ENCODE data around the gene GNAS-AS1. TPM values are rescaled to one million over a fixed set of nuclear protein-coding genes. Genes with fewer than 3 reads are reported as not detected.

GNAS-AS1 gene
- total RNA-seq, 4 donors from 2014 or later, result 0.42 to 1.9 (median 1.1) TPM

DNA sequence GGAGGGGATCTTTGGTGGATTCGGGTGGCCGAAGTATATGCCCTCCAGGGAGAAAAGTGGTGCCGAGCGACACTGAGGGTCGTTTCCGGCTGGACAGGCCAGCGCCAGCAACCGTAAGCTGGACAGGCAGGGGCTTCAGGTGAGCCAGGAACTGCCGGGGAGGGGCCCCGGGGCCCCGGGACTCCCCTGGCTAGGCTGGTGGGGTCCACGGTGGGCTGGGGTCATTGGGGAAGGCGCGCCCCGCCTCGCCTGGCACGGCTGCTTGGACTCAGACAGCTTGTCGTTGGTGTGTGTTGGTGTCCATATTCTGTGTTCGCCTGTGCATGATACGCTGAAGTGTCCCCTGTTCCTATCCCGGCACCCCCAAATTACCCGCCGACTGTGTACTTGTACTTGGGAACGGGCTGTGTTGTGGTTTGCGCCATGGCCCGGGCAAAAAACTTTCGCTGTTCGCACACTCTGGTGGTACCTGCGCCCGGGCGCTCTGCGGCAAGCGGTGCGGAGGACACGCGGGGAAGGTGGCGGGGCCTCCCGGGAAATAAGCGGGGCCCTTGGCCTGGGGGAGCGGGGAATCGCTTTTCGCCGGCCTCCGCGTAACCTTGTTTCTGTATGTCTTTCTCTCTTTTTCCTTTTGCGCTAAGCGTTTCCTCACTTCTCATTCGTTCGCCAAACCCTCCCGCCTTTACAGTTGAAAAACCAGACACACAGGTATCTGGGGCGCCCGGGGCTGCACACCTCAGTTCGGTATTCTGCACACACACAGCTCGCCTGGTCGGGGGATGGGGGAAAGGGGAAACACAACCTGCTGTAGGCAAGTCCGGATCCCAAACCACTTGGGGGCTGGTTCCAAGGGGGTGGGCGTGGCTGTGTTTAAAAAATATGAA is 5.0 kb upstream of the GNAS-AS1 start:
- no peak overlapping the region for H3K4me3 ChIP-seq (replicated peaks in 1 of 3)
- intact Hi-C loops (cut with DNase I), result loop anchor here (10.0 kb wide), 1 partner anchor 201 kb away; the partner anchor contains the start of gene STX16
- WGBS, 2 donors, result 48 to 64% methylated on average over 47 to 52 of the region's 57 CpGs

DNA sequence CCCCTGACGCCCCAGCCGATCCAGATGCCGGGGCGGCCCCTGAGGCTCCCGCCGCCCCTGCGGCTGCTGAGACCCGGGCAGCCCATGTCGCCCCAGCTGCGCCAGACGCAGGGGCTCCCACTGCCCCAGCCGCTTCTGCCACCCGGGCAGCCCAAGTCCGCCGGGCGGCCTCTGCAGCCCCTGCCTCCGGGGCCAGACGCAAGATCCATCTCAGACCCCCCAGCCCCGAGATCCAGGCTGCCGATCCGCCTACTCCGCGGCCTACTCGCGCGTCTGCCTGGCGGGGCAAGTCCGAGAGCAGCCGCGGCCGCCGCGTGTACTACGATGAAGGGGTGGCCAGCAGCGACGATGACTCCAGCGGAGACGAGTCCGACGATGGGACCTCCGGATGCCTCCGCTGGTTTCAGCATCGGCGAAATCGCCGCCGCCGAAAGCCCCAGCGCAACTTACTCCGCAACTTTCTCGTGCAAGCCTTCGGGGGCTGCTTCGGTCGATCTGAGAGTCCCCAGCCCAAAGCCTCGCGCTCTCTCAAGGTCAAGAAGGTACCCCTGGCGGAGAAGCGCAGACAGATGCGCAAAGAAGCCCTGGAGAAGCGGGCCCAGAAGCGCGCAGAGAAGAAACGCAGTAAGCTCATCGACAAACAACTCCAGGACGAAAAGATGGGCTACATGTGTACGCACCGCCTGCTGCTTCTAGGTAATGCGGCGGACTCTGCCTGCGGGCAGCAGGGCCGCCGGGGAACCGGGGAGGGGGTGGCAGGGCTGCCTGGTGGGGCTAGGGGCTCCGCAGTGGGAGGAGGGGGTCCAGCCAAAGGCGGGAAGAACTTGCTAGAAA is 4.2 kb upstream of the GNAS-AS1 start:
- H3K4me1 ChIP-seq, result peaks cover 6 to 25% of the 10 kb centered on the region in 2 donors
- H3K4me3 ChIP-seq (replicated peaks in 1 of 3), result no peak overlapping the region

More for the DNA sequence above, 5.0 kb upstream of the GNAS-AS1 start:
- Histone ChIP-seq H3K36me3 (no peaks in the 10 kb centered on the region), H3K4me1 (peaks cover 6 to 25% of the 10 kb centered on the region in 2 donors), H3K27ac (no peak overlapping the region), H3K27me3 (peaks cover 7% of the 10 kb centered on the region), H3K9me3 (no peaks in the 10 kb centered on the region)
- no peak for DNase-seq
- no peak for TF ChIP-seq POLR2A (IDR thresholded peaks at IDR 0.05)
- TF ChIP-seq, protein P1, sequence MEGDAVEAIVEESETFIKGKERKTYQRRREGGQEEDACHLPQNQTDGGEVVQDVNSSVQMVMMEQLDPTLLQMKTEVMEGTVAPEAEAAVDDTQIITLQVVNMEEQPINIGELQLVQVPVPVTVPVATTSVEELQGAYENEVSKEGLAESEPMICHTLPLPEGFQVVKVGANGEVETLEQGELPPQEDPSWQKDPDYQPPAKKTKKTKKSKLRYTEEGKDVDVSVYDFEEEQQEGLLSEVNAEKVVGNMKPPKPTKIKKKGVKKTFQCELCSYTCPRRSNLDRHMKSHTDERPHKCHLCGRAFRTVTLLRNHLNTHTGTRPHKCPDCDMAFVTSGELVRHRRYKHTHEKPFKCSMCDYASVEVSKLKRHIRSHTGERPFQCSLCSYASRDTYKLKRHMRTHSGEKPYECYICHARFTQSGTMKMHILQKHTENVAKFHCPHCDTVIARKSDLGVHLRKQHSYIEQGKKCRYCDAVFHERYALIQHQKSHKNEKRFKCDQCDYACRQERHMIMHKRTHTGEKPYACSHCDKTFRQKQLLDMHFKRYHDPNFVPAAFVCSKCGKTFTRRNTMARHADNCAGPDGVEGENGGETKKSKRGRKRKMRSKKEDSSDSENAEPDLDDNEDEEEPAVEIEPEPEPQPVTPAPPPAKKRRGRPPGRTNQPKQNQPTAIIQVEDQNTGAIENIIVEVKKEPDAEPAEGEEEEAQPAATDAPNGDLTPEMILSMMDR (IDR thresholded peaks at IDR 0.05), result no peak

DNA sequence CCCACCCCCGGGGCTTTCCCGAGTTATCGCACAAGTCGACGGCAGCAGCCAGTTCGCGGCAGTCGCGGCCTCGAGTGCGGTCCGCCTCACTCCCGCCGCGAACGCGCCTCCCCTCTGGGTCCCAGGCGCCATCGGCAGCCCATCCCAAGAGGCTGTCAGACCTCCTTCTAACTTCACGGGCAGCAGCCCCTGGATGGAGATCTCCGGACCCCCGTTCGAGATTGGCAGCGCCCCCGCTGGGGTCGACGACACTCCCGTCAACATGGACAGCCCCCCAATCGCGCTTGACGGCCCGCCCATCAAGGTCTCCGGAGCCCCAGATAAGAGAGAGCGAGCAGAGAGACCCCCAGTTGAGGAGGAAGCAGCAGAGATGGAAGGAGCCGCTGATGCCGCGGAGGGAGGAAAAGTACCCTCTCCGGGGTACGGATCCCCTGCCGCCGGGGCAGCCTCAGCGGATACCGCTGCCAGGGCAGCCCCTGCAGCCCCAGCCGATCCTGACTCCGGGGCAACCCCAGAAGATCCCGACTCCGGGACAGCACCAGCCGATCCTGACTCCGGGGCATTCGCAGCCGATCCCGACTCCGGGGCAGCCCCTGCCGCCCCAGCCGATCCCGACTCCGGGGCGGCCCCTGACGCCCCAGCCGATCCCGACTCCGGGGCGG is 3.4 kb upstream of the GNAS-AS1 start:
- Histone ChIP-seq H3K9me3 (no peaks in the 10 kb centered on the region), H3K27me3 (peaks cover 7% of the 10 kb centered on the region), H3K27ac (no peak overlapping the region), H3K36me3 (no peaks in the 10 kb centered on the region), H3K4me1 (peaks cover 6 to 25% of the 10 kb centered on the region in 2 donors), H3K4me3 (replicated peaks in 1 of 3) (no peak overlapping the region)
- 62 to 63% methylated on average over 23 to 28 of the region's 63 CpGs for WGBS, 2 donors
- no peak for TF ChIP-seq POLR2A (IDR thresholded peaks at IDR 0.05)
- TF ChIP-seq, protein P1 (IDR thresholded peaks at IDR 0.05), result no peak
- intact Hi-C loops (cut with DNase I), result loop anchor here (10.0 kb wide), 1 partner anchor 199 kb away; the partner anchor contains the start of gene STX16
- no peak for DNase-seq

More for the DNA sequence above, 4.2 kb upstream of the GNAS-AS1 start:
- H3K36me3 ChIP-seq, result no peaks in the 10 kb centered on the region
- no peak for TF ChIP-seq POLR2A (IDR thresholded peaks at IDR 0.05)
- TF ChIP-seq, protein P1 (IDR thresholded peaks at IDR 0.05), result no peak
- DNase-seq, result no peak
- intact Hi-C loops (cut with DNase I), result loop anchor here (10.0 kb wide), 1 partner anchor 200 kb away; the partner anchor contains the start of gene STX16
- 54 to 65% methylated on average over 35 to 47 of the region's 75 CpGs for WGBS, 2 donors
- H3K27ac ChIP-seq, result no peak overlapping the region
- no peaks in the 10 kb centered on the region for H3K9me3 ChIP-seq
- peaks cover 7% of the 10 kb centered on the region for H3K27me3 ChIP-seq

DNA sequence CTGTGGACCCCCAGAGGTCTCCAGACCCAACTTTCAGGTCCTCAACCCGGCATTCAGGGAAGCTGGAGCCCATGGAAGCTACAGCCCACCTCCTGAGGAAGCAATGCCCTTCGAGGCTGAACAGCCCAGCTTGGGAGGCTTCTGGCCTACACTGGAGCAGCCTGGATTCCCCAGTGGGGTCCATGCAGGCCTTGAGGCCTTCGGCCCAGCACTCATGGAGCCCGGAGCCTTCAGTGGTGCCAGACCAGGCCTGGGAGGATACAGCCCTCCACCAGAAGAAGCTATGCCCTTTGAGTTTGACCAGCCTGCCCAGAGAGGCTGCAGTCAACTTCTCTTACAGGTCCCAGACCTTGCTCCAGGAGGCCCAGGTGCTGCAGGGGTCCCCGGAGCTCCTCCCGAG is 2.8 kb upstream of the GNAS-AS1 start:
- Histone ChIP-seq H3K9me3 (no peaks in the 10 kb centered on the region), H3K36me3 (no peaks in the 10 kb centered on the region), H3K4me1 (peaks cover 6 to 25% of the 10 kb centered on the region in 2 donors), H3K27me3 (peaks cover 7% of the 10 kb centered on the region), H3K27ac (no peak overlapping the region), H3K4me3 (replicated peaks in 1 of 3) (no peak overlapping the region)
- intact Hi-C loops (cut with DNase I), result loop anchor here (10.0 kb wide), 1 partner anchor 199 kb away; the partner anchor contains the start of gene STX16
- TF ChIP-seq, protein P1 (IDR thresholded peaks at IDR 0.05), result no peak
- TF ChIP-seq POLR2A (IDR thresholded peaks at IDR 0.05), result no peak
- WGBS, 2 donors, result 80 to 83% methylated on average over 1 to 6 of the region's 6 CpGs
- DNase-seq, result no peak

Measured in thyroid gland (tissue), 4 donors.